HEK293 (cell line): ENCODE results near the gene CABP4.

Experiments
- HOXD13 ChIP-seq: sonication (generic); formaldehyde crosslinking; IDR thresholded peaks from 2 replicates; pipeline ENCODE4 v1.8.0; 2022; ENCODE audit warnings: missing genetic modification reagents, borderline replicate concordance
- SP2 ChIP-seq: fragments of 450-650 bp; formaldehyde crosslinking; IDR thresholded peaks from 2 replicates; pipeline ENCODE4 v1.5.1; 2016; ENCODE audit warnings: missing biosample characterization, missing genetic modification characterization
- ZNF10 ChIP-seq: fragments of 450-650 bp; formaldehyde crosslinking; IDR thresholded peaks from 2 replicates; pipeline ENCODE4 v1.5.1; 2017; ENCODE audit warnings: missing biosample characterization, missing genetic modification characterization
- ZNF138 ChIP-seq: fragments of 450-650 bp; formaldehyde crosslinking; IDR thresholded peaks from 2 replicates; pipeline ENCODE4 v1.5.1; 2016; ENCODE audit warnings: missing biosample characterization, missing genetic modification characterization, borderline replicate concordance
- TF ChIP-seq, protein P1 (sequence below): fragments of 450-650 bp; formaldehyde crosslinking; IDR thresholded peaks from 2 replicates; pipeline ENCODE4 v1.5.1; 2016; ENCODE audit warnings: missing biosample characterization, missing genetic modification characterization, low read depth
- TF ChIP-seq, protein P2 (sequence below): fragments of 450-650 bp; formaldehyde crosslinking; IDR thresholded peaks from 2 replicates; pipeline ENCODE4 v1.5.1; 2016; ENCODE audit warnings: missing biosample characterization, missing genetic modification characterization
- TF ChIP-seq, protein P3 (sequence below): fragments of 450-650 bp; formaldehyde crosslinking; IDR thresholded peaks from 2 replicates; pipeline ENCODE4 v1.5.1; 2016; ENCODE audit warnings: missing biosample characterization, missing genetic modification characterization
- TF ChIP-seq, protein P4 (sequence below): fragments of 450-650 bp; formaldehyde crosslinking; IDR thresholded peaks from 2 replicates; pipeline ENCODE4 v1.5.1; 2016; ENCODE audit warnings: missing biosample characterization, missing genetic modification characterization
- TF ChIP-seq, protein P5 (sequence below): fragments of 450-650 bp; formaldehyde crosslinking; IDR thresholded peaks from 2 replicates; pipeline ENCODE4 v1.5.1; 2016; ENCODE audit warnings: missing biosample characterization, missing genetic modification characterization

DNA sequence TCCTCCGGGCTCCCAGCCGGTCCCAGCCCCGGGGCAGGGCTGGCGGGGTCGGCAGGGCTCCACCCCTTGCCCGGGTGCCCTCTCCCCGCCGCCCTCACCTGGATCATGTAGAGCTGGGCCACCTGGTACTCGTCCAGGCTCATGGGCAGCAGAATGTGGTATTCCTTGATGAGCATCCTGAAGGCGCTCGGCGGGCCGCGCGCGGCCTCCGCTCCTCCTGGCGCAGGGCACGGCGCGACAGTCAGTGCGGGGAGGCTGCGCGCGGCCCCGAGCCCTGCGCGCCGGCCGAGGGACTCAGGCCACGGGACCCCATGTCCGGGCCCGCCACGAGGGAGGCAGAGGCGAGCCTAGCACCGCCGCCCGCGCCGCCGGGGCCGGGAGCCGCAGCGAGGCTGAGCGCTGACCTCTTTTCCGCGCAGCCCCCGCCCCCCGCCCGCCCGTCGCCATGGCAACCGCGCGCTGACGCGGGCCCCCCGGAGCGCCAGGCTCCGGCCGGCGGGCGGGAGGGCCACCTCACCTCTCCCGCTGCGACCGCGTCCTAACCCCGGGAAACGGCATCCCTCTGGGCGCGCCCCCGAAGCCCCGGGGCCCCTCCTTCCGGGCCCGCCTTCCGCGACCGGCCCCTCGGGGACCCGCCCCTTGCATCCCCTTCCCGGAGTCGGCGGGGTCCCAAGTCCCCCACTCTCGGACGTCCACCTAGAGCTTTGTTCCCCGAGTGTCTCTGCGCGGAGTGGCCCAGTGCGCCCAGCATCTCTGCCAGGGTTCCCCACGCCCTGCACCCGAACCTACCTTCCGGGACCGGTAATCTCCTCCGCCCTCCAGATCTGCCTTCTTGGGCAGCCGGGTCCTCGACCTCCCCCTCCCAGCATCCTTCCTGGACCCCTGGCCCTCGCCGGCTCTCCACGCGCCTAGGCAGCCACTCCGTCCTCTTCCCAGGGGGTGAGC, 49.1 kb downstream of the CABP4 start:
- TF ChIP-seq, protein P1, sequence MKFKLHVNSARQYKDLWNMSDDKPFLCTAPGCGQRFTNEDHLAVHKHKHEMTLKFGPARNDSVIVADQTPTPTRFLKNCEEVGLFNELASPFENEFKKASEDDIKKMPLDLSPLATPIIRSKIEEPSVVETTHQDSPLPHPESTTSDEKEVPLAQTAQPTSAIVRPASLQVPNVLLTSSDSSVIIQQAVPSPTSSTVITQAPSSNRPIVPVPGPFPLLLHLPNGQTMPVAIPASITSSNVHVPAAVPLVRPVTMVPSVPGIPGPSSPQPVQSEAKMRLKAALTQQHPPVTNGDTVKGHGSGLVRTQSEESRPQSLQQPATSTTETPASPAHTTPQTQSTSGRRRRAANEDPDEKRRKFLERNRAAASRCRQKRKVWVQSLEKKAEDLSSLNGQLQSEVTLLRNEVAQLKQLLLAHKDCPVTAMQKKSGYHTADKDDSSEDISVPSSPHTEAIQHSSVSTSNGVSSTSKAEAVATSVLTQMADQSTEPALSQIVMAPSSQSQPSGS (tag by site-specific recombination): no peak
- TF ChIP-seq SP2 (tag by site-specific recombination) (peak; percentile 73), ZNF10 (tag by site-specific recombination) (no peak), HOXD13 (CRISPR knock-in tag) (no peak), ZNF138 (tag by site-specific recombination) (no peak)
- TF ChIP-seq, protein P2, sequence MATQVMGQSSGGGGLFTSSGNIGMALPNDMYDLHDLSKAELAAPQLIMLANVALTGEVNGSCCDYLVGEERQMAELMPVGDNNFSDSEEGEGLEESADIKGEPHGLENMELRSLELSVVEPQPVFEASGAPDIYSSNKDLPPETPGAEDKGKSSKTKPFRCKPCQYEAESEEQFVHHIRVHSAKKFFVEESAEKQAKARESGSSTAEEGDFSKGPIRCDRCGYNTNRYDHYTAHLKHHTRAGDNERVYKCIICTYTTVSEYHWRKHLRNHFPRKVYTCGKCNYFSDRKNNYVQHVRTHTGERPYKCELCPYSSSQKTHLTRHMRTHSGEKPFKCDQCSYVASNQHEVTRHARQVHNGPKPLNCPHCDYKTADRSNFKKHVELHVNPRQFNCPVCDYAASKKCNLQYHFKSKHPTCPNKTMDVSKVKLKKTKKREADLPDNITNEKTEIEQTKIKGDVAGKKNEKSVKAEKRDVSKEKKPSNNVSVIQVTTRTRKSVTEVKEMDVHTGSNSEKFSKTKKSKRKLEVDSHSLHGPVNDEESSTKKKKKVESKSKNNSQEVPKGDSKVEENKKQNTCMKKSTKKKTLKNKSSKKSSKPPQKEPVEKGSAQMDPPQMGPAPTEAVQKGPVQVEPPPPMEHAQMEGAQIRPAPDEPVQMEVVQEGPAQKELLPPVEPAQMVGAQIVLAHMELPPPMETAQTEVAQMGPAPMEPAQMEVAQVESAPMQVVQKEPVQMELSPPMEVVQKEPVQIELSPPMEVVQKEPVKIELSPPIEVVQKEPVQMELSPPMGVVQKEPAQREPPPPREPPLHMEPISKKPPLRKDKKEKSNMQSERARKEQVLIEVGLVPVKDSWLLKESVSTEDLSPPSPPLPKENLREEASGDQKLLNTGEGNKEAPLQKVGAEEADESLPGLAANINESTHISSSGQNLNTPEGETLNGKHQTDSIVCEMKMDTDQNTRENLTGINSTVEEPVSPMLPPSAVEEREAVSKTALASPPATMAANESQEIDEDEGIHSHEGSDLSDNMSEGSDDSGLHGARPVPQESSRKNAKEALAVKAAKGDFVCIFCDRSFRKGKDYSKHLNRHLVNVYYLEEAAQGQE (tag by site-specific recombination): no peak
- TF ChIP-seq, protein P3, sequence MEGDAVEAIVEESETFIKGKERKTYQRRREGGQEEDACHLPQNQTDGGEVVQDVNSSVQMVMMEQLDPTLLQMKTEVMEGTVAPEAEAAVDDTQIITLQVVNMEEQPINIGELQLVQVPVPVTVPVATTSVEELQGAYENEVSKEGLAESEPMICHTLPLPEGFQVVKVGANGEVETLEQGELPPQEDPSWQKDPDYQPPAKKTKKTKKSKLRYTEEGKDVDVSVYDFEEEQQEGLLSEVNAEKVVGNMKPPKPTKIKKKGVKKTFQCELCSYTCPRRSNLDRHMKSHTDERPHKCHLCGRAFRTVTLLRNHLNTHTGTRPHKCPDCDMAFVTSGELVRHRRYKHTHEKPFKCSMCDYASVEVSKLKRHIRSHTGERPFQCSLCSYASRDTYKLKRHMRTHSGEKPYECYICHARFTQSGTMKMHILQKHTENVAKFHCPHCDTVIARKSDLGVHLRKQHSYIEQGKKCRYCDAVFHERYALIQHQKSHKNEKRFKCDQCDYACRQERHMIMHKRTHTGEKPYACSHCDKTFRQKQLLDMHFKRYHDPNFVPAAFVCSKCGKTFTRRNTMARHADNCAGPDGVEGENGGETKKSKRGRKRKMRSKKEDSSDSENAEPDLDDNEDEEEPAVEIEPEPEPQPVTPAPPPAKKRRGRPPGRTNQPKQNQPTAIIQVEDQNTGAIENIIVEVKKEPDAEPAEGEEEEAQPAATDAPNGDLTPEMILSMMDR (tag by site-specific recombination): no peak
- TF ChIP-seq, protein P4, sequence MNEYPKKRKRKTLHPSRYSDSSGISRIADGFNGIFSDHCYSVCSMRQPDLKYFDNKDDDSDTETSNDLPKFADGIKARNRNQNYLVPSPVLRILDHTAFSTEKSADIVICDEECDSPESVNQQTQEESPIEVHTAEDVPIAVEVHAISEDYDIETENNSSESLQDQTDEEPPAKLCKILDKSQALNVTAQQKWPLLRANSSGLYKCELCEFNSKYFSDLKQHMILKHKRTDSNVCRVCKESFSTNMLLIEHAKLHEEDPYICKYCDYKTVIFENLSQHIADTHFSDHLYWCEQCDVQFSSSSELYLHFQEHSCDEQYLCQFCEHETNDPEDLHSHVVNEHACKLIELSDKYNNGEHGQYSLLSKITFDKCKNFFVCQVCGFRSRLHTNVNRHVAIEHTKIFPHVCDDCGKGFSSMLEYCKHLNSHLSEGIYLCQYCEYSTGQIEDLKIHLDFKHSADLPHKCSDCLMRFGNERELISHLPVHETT (tag by site-specific recombination): 0 out of 2 replicates have a peak, but pooled peaks have one; percentile 21
- TF ChIP-seq, protein P5, sequence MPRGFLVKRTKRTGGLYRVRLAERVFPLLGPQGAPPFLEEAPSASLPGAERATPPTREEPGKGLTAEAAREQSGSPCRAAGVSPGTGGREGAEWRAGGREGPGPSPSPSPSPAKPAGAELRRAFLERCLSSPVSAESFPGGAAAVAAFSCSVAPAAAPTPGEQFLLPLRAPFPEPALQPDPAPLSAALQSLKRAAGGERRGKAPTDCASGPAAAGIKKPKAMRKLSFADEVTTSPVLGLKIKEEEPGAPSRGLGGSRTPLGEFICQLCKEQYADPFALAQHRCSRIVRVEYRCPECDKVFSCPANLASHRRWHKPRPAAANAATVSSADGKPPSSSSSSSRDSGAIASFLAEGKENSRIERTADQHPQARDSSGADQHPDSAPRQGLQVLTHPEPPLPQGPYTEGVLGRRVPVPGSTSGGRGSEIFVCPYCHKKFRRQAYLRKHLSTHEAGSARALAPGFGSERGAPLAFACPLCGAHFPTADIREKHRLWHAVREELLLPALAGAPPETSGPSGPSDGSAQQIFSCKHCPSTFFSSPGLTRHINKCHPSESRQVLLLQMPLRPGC (tag by site-specific recombination): no peak
